T47D (cell line): ENCODE data around the gene MPHOSPH8.

Source experiments
- DNase-seq, 2 experiments: peaks; one replicate each; pipeline versions ENCODE4 v3.0.0 to v3.0.0-alpha.2; 2011 to 2012; ENCODE audit warnings: low read depth in 1 of 2, low spot score in 1 of 2
- JUND ChIP-seq: IDR thresholded peaks from 2 replicates; pipeline ENCODE4 v1.6.1; 2012; ENCODE audit warnings: low read depth
- in situ Hi-C: cut with HindIII; loops from 2 replicates; pipeline ENCODE4 v1.10.0; 2016; ENCODE audit warnings: low sequenced_read_pairs, low pct_unique_long_range_greater_than_20kb

The MPHOSPH8 gene

DNA sequence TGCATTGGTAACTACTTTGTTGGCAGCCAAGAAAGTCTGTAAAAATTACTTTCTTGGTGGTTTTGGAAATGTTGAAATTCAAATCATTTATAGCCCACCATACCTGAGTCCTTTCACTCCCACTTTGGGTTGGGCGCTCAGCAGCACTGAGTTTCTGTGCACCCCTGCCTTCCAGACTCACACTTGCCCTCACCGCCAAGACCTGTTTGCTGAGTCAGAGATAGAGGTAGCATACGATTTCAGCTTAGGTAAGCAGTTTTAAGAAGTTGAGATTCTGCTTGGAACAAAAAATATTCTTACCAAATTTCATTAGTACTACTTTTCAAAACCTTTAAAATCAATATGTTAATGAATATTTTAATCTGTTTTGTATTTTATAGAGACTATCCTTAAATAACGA is 12.6 kb downstream of the MPHOSPH8 start:
- no peak for TF ChIP-seq JUND
- no peak for DNase-seq
- in situ Hi-C loops: no loop called here

DNA sequence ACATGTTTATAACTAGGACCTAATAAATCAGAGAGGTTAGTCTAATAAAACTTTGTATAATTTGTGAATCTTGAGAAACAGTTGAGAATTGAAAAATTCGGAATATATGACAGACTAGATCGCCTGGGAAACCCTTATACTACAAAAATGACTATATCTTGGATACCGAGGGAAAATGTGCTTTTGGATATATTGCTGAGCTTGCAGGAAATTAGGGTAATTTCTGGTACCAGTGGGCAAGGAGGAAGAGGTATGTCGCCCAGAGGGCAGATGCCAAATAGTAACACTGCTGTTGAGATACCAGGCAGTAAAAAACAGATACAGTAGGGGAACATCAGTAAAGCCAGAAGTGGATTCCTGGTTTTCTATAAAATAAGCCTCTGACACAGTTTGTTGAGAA is 17.3 kb downstream of the MPHOSPH8 start:
- DNase-seq: no peak
- no peak for TF ChIP-seq JUND
- in situ Hi-C loops: no loop called here

DNA sequence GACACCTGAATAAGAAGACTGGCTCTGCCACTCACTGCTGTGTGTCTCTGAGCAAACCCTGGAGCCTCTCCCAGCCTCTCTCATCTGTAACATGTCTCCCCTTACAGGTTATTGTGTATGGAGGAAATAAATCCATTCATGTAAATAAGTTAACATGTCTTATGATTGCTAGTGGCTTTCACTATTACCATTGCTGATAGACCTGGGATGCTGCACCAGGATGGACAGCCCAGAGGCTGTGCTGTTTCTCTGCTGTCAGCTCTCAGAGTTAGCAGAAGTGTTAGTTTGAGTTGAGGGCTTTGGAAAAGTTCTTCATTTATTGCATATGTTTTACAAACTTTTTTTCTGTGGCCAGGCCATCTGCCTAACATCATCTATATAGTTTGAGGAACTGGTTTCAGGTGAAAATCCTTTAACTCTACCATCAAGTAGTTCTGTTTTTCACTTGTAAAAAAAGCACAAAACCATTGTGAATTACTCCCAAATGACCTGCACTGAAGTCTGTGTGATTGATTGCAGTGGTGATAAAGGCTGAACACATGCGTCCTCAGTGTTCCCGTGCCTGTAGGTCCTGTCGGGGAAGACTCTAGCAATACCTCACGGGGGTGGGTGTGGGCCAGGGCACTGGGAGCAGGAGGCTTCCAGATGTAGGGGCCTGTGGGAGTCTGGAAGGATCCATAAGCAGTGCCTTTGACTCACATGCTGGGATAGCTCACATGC is 24.6 kb downstream of the MPHOSPH8 start:
- no peak for TF ChIP-seq JUND
- in situ Hi-C loops: no loop called here
- DNase-seq: no peak

- no peak for TF ChIP-seq JUND
- no peak for DNase-seq
- in situ Hi-C loops: no loop called here
Measured at GRCh38 chr13:19658831-19659230, 25.4 kb downstream of the MPHOSPH8 start.

DNA sequence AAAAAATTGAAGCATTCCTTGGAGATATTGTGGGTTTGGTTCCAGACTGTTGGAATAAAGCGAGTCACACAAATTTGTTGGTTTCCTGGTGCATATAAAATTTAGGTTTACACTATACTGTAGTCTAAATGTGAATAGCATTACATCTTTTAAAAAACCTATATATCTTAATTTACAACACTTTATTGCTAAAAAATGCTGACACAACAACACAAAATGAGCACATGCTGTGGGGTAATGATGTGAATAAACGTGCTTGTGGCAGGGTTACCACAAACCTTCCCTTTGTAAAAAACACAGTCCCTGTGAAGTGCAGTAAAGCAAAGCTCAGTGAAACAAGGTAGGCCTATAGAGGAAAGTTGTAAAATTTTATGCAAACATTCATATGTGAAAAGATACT is 27.7 kb downstream of the MPHOSPH8 start:
- no peak for DNase-seq
- in situ Hi-C loops: no loop called here
- no peak for TF ChIP-seq JUND

DNA sequence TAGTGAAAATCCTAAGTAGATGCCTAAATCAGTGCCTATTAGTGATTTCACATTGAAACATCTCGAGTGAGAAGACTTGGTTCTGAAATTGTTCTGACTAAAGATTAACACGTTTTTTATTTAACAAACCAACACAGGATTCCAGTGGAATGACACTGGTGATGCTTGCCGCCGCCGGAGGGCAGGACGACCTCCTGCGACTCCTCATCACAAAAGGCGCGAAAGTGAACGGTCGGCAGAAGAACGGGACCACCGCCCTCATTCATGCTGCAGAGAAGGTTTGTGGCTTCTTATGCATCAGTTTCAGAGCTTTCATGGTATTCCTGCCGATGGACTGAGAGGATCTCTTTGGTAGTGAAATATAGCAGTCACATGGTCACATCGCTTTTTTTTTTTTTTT is 28.1 kb downstream of the MPHOSPH8 start:
- DNase-seq: no peak
- in situ Hi-C loops: no loop called here
- TF ChIP-seq JUND: no peak

- TF ChIP-seq JUND: no peak
- DNase-seq: peak in 1 of 2 experiments; percentile 10
- in situ Hi-C loops: no loop called here
Measured at GRCh38 chr13:19663416-19663979, 30.0 kb downstream of the MPHOSPH8 start.

DNA sequence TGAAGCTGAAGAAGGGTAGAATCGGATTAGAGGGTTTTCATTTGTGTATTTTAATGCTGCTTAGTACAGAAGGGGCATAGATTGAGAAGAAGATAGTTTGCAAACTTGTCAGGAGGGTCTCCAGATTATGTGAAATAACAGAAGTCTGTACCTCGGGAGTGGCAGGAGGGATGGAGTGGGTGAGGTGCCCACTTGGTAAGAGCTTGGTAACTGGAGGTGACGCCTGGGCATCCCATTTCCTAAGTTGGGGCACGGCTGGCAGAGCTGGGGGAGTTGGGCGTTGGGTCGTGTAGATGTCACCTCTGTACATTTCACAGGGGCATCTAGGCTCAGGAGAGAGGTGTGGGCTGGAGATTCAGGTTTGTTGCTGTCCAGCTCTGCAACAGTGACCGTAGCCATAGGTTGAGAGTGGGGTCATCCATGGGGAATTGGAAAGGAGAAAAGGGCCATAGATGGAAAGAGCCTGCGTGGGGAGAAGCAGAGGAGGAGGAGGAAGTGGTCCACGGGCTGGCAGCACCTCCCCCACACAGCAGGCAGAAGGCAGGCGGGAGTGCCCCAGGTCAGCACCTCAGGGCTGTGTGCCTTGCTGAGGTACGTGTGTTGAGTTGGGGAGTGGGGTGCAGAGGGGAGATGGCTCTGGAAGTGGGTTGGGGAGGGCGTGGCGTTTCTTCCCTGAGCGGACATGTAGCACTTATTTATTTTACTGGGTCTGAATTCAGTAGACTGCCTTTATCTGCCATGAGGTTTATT is 31.2 kb downstream of the MPHOSPH8 start:
- DNase-seq: no peak
- in situ Hi-C loops: no loop called here
- TF ChIP-seq JUND: no peak

DNA sequence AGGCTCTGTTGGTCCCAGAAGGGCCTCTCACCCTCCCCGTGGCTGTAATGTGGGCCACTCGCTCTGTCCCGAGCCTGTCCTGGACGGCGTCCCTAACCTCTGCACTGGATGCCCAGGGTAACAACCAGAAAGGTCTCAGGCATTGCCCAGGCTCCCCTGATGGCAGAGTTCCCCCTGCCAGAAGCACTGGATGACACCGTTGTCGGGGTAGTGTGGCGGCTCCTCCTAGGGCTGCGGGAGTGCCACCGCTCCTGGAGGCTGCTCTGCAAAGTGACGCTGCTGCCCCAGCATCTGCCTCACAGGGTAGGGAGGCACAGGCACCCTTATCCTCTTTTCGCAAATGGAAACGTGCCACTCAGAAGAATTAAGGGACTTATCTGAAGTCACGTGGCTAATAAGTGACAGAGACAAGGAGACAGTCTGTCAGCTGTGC is 32.0 kb downstream of the MPHOSPH8 start:
- no peak for TF ChIP-seq JUND
- in situ Hi-C loops: no loop called here
- DNase-seq: no peak

DNA sequence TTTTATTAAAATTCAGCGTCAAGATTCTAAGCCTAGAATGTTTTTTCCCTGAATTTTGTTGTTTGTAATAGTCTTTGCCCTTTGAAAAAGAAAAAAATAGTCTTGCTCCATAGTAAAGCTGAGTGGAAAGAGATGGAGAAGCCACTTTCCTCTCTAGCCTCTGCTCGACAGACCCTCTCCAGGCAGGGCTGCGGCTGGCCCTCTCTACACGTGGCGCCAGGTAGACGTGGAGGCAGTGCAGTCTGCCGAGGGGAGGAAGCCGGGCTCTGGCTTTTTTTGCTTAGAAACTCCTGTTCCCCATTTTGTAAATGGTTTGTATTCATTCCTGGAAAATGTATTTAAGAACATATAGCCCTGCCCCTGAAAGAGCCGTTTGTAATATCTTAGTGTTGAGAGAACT is 35.3 kb downstream of the MPHOSPH8 start:
- in situ Hi-C loops: no loop called here

GRCh38 chr13:19670147-19670546 is 36.7 kb downstream of the MPHOSPH8 start:
- DNase-seq: no peak
- no peak for TF ChIP-seq JUND
- in situ Hi-C loops: no loop called here

More for the DNA sequence above, 35.3 kb downstream of the MPHOSPH8 start:
- no peak for DNase-seq
- TF ChIP-seq JUND: no peak

DNA sequence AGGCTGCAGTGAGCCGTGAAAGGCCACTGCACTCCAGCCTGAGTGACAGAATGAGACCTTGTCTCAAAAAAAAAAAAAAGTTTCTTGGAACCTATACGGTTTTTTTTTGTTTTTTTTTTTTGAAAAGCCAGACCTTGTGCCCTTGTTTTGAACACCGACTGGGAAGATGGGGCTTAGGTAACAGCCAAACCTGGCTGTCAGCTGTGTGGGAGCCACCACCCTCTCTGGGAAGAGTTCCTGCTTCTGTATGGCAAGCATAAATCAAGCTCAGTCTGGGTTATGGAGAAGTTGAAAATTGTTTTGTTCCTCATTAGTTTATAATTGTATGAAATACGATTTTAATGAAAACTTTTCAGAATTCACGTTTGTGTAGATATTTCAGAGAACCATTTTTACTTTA is 39.5 kb downstream of the MPHOSPH8 start:
- TF ChIP-seq JUND: no peak
- no peak for DNase-seq
- in situ Hi-C loops: no loop called here
